Calu3 (cell line): ENCODE results near the gene FPR1. TPM values are rescaled to one million over a fixed set of nuclear protein-coding genes. Genes with fewer than 3 reads are reported as not detected.

ENCODE experiments used
- BruUV-seq: library from RNA; stranded (reverse); fragments of 400-500 nt; replicated peaks from 2 replicates; lab custom pipeline; 2021; lab: Mats Ljungman, UMichigan
- CTCF ChIA-PET: fragments of 300-600 bp; sonication (Branson Sonifier 250); formaldehyde crosslinking; loops from one replicate; lab custom pipeline; 2022; ENCODE audit warnings: antibody characterized with exemption; lab: Charles Lee
- DNase-seq: peaks from one replicate; pipeline ENCODE4 v3.0.0; 2022
- H3K27ac Mint-ChIP-seq: one replicate; pipeline ENCODE4 v1.8.0; 2022; ENCODE audit warnings: mixed read lengths; ENCODE audit not compliant: unreplicated experiment
- H3K27me3 Mint-ChIP-seq: one replicate; pipeline ENCODE4 v1.8.0; 2022; ENCODE audit warnings: mixed read lengths; ENCODE audit not compliant: unreplicated experiment
- H3K36me3 Mint-ChIP-seq: one replicate; pipeline ENCODE4 v1.8.0; 2022; ENCODE audit warnings: mild to moderate bottlenecking, moderate library complexity, mixed read lengths; ENCODE audit not compliant: insufficient read depth, unreplicated experiment
- H3K4me1 Mint-ChIP-seq: one replicate; pipeline ENCODE4 v1.8.0; 2022; ENCODE audit warnings: mild to moderate bottlenecking, low read depth, mixed read lengths; ENCODE audit not compliant: unreplicated experiment
- H3K4me3 Mint-ChIP-seq: one replicate; pipeline ENCODE4 v1.8.0; 2022; ENCODE audit warnings: mild to moderate bottlenecking, low read depth, moderate library complexity, mixed read lengths; ENCODE audit not compliant: unreplicated experiment
- H3K9me3 Mint-ChIP-seq: one replicate; pipeline ENCODE4 v1.8.0; 2022; ENCODE audit warnings: low read depth, mixed read lengths; ENCODE audit not compliant: unreplicated experiment
- CTCF ChIP-seq: fragments of 200-600 bp; IDR thresholded peaks from one replicate; pipeline ENCODE4 v1.8.0; 2022; ENCODE audit warnings: antibody characterized with exemption; ENCODE audit not compliant: unreplicated experiment
- intact Hi-C: fragments of 100-400 bp; cut with micrococcal nuclease; formaldehyde crosslinking; loops from one replicate; pipeline ENCODE4 v1.10.0; 2022; ENCODE audit not compliant: unreplicated experiment
- total RNA-seq: library from RNA; stranded (reverse); gene quantifications from 2 replicates; pipeline ENCODE4 v1.2.3, GENCODE V29; 2022

FPR1 gene
- total RNA-seq, 1 experiment from 2014 or later = not detected

GRCh38 chr19:51704626-51705025 lies 47.1 kb downstream of the FPR1 start:
- Mint-ChIP-seq H3K36me3 (peaks cover 86% of the 10 kb centered on the region), H3K4me3 (peak overlapping the region; percentile 80), H3K27me3 (peaks cover under 1% of the 10 kb centered on the region), H3K9me3 (peaks cover 5% of the 10 kb centered on the region), H3K4me1 (peaks cover 27% of the 10 kb centered on the region), H3K27ac (peak overlapping the region; percentile 77)
- TF ChIP-seq CTCF = no peak
- BruUV-seq = no TSS peak
- DNase-seq = no peak
- CTCF ChIA-PET = interaction anchor here (0.6 to 1.4 kb wide), 4 partner anchors 10 to 99 kb away, joined by 3 to 7 read pairs (median 3); no protein-coding TSS in a partner anchor
- intact Hi-C loops = no loop called here

- no TSS peak for BruUV-seq
- H3K4me3 Mint-ChIP-seq = peak overlapping the region; percentile 80
- intact Hi-C loops = no loop called here
- DNase-seq = peak; percentile 98
- peaks cover 5% of the 10 kb centered on the region for H3K9me3 Mint-ChIP-seq
- no peaks in the 10 kb centered on the region for H3K27me3 Mint-ChIP-seq
- H3K4me1 Mint-ChIP-seq = peaks cover 27% of the 10 kb centered on the region
- peak; percentile 25 for TF ChIP-seq CTCF
- H3K36me3 Mint-ChIP-seq = peaks cover 79% of the 10 kb centered on the region
- CTCF ChIA-PET = interaction anchor here (0.6 to 1.4 kb wide), 7 partner anchors 9 to 98 kb away, joined by 3 to 7 read pairs (median 3); partner anchors contain the start of gene SPACA6
- peak overlapping the region; percentile 77 for H3K27ac Mint-ChIP-seq
Measured at GRCh38 chr19:51703575-51704515, 47.8 kb downstream of the FPR1 start.

GRCh38 chr19:51702825-51703574 lies 48.7 kb downstream of the FPR1 start:
- Mint-ChIP-seq H3K36me3 (peaks cover 70% of the 10 kb centered on the region), H3K4me1 (peaks cover 27% of the 10 kb centered on the region), H3K4me3 (peak overlapping the region; percentile 80), H3K27ac (peak overlapping the region; percentile 77), H3K9me3 (peaks cover 3% of the 10 kb centered on the region), H3K27me3 (no peaks in the 10 kb centered on the region)
- no peak for DNase-seq
- CTCF ChIA-PET = interaction anchor here (0.7 to 1.3 kb wide), 4 partner anchors 8 to 75 kb away, joined by 3 to 7 read pairs (median 3); partner anchors contain the start of gene SPACA6
- BruUV-seq = no TSS peak
- intact Hi-C loops = no loop called here
- TF ChIP-seq CTCF = no peak

- intact Hi-C loops = no loop called here
- CTCF ChIA-PET = no interaction called here
- H3K4me1 Mint-ChIP-seq = peaks cover 27% of the 10 kb centered on the region
- peak overlapping the region; percentile 77 for H3K27ac Mint-ChIP-seq
- BruUV-seq = no TSS peak
- no peaks in the 10 kb centered on the region for H3K27me3 Mint-ChIP-seq
- peak overlapping the region; percentile 80 for H3K4me3 Mint-ChIP-seq
- no peak for TF ChIP-seq CTCF
- H3K36me3 Mint-ChIP-seq = peaks cover 63% of the 10 kb centered on the region
- peaks cover 3% of the 10 kb centered on the region for H3K9me3 Mint-ChIP-seq
- DNase-seq = no peak
Measured at GRCh38 chr19:51702103-51702824, 49.4 kb downstream of the FPR1 start.
